HG02623 (cell line): ENCODE measurements around the gene TCERG1L.
"Not testable (repeated sequence)": the region's sequence is repeated elsewhere in the genome, so short reads cannot be mapped to it uniquely, and the experiment has no call there.

Experiments used
- ATAC-seq: cut with Tn5 transposase; IDR thresholded peaks from one replicate; pipeline ENCODE4 v1.9.1; 2021; ENCODE audit warnings: moderate library complexity; ENCODE audit not compliant: unreplicated experiment

Gene TCERG1L

DNA sequence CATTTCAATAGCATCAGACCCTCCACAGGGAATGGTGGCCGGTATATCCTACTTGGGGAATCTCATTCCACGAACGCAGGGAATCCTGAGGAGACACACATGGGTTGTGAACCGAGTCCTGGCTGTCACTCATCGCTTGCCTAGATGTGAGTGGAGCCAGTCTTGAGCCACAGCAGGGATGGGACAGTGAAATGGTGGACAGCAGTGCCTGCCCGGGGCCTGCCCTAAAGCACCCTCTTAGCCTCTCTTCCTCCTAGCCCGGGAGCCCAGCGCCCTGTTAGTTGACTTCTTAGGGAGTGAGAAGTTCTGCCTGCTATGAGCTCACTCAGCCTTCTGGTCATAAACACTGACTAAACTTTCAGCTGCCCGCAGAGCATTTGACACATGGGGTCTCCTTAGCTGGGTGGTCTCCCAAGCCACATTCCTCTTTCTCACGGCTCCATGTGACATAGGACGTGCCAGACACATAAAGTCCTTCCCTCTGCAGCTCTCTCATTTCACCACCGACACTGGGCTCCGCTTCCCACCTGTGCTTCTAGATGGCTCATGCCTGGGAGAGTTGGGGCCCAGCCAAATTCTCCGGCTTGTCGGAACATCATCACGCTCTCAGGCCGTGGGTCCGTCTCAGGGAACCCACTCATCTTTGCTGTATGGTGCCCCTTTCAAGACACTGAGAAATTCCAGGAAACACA is 60.9 kb downstream of the TCERG1L start:
- ATAC-seq = no peak

DNA sequence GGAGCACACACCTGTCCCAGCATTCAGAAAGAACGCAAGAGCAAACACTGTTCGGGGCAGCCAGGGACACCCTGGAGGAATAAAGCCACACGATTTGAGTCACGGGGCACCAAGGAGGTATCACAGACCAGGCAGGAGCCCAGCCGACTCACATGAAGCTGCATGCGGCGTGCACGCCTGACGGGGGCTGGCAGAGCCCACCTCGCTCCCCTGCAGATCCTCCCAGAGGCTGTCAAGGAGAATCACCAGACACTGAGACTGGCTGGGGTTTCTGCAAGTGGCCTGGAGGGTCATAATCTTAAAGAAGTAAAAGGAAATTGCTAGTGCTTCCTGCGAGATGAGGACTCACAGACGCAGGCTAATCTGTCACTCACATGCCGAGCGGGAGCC is 61.6 kb downstream of the TCERG1L start:
- no peak for ATAC-seq

DNA sequence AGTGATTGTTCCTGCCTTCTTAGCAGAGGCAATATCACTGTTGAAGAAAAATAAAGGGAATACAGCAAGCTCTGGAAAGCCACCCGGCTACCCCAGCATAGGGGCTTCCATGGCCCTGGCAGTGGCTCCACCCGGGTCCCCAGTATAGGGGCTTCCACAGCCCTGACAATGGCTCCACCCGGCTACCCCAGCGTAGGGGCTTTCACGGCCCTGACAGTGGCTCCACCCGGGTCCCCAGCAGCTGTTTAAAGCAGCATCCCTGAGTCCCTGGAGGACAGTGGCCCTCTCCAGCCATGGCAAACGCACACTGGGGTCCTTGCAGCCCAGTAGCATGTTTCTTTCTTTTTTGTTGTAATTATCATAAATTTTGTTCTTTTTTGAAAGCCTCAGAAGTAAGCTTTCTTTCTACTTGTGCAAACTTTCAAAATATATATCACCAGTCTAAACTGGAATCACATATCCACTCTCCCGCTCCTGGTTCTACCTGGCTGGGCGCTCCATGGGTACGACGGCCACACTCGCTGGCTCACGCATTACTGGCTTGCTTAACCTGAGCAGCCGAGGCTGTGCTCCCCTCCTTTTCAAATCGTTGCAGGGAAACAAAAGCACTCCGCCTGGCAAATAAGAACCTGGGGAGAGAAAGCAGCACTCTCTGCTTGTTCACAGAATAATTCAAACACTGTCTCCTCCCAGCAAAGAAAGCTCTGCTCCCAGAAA is 62.1 kb downstream of the TCERG1L start:
- no peak for ATAC-seq

DNA sequence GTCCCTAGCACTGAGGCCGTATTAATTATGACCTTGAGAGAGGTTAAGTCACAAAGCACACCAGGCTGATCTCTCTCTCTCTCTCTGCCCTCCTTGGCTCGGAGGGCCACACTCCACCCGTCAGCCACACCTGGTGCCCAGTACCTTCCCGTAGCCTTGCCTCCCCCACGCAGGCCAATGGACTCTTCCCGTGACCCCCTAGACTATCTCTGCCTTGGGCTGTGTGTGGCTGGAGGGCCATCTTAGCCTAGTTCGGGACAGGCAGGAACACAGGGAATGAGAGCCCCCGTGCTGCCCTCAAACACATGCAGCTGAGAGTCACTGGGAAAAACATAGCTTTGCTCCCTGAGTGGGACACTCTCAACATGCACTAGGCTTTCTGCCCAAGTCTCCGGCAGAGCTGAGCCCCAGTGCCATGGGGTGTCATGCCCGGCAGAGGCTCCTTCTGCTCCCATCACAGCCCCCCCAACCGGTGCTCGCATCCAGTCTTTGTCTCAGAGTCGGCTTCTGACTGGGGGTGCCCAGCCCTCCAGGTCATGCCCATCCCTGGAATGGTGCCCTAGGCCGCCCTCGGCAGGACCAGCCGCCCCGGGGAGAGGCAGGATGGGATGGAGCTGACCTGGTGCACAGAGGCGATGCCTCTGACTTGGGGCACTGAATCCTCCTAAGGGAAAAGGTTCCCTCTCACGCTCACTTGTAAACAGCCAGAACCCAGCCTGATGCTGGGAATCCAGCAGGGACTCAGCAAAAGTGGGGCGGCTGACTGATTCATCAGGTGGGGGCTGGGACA is 63.0 kb downstream of the TCERG1L start:
- ATAC-seq = no peak

DNA sequence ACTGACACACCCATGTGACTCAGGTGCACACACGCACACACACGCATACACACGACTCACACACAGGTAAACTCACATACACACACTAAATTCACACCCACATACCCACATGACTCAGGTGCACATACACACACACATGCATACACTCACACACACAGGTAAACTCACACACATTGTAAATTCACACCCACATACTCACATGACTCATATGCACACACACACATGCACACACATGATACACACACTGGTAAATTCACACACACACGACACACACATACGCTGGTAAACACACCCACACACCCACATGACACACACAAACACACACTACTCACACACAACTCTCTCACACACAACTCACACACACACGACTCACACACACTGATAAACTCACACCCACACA is 63.6 kb downstream of the TCERG1L start:
- ATAC-seq = no peak

DNA sequence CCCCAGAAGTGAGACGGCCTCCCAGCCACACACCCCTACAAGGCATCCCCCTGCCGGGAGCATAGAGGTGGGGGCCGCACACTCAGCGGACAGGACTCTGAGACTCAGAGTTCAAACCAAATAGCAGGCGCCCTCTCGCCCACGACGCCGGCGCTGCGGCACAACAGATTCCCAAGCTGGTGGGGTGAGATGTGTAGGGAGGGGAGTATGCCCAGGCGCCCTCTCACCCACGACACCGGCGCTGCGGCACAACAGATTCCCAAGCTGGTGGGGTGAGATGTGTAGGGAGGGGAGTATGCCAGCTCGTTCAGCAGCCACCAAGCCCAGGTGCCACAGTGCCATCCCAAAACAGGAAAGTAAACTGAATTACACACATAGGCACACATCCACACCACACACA is 64.7 kb downstream of the TCERG1L start:
- no peak for ATAC-seq

DNA sequence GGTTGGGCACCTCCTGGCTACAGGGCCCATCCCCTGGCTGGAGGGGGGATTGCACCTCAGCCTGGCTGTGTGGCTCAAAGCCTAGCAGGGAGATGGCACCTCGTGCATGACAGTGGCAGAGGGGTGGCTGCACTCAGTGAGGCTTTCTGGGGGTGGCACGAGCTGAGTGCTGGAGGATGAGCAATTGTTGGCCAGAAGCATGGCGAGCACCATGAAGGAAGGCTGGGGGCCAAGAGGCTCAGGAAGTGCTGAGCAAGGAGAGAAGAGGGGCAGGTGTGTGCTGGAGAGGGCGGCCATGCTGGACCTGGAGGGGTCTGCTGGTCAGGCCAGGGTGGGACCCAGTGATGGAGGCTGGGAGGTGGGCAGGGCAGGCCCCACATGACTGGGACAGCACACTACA is 65.4 kb downstream of the TCERG1L start:
- ATAC-seq = no peak

DNA sequence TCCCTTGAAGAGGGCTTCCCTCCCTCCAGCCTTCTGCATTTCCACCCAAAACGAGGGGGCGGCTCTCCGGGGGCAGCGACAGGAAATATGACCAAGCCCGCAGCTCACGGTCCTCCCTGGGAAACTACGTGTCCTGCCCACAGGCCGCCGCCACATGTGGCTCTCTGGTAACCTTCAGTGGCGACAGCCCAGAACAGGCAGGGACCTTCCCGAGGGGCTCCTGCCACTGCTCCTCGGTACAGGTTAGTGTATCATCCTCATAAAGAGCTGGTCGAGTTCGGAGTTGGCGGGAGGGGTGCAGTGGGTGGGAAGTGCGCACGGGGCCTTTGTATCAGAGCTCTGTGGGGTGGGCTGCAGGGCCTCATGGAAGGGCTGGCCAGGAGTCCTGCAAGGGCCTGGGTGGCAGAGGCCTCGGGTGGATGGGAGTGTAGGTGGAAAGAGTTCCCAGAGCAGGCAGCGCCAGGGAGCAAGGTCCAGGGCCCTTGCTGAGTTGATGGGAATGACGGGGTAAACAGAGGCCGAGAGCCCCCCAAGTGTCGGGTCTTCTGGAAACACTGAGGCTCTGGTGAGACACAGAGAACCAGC is 66.0 kb downstream of the TCERG1L start:
- ATAC-seq = no peak

DNA sequence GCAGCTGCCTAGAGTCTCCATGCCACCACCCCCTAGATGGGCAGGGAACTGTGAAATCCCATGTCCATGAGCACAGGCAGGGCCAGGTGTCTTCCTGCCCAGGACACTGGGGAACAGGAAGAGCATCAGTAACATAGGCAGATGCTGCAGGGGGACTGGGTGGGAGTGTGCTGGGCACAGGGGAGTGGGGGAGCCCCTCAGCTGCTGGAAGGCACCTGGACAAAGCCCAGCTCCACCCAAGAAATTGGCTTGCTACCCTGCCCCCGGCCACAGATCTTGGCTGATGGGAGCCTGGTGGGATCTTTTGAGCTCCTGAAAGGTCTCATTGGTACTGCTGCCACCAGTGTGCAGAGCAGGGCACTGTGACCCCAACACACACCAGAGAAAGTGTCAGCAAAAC is 66.7 kb downstream of the TCERG1L start:
- no peak for ATAC-seq

DNA sequence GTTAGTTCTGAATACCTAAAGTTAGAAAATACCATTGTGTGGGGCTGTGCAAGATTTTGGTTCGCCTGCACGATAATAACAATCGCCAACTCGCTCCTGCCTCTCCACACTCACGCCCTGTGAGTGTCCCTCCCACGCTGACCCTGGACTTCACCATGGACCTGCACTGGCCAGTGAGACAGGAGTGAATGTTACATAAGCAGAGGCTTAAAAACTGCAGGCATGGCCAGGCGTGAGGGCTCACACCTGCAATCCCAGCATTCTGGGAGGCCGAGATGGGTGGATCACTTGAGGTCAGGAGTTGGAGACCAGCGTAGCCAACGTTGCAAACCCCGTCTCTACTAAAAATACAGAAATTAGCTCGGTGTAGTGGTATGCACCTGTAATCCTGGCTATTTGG is 68.4 kb downstream of the TCERG1L start:
- ATAC-seq = no peak

DNA sequence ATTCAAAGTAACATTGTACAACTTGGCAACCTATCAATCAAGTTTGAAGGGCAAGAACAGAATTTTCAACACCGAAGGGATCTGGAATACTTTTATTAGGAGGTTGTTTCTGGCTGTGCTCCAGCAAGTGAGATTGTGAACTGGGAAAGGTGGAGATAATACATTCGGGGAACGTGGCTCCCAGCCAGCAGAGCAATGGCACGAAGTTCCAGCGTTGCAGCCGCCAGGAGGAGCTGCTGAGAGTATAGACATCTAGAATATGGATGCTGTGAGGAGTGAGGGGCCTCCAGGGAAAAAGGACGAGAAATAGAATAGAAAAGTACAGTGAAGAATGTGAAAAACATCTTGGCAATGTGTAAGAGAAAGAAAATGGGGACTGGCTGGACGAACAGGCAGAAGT is 69.5 kb downstream of the TCERG1L start:
- ATAC-seq = no peak

DNA sequence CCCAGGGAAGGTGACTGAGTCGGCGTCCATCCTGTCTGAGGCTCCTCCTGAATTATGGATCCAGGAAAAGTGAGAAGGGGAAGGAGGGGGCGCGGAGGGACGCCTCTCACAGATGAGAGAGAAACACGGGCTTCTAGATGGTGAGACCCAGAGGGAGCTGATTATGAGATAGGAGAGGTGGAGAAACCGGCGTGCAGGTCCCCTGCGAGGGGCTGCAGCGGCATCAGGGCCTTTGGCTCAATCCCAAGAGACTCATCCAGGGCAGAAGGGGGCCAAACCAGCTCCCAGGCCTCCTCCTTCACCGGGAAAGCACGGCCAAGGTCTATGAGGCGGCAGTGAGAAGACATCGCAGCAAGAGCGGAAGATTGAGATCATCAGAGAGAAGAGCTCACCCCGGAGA is 70.8 kb downstream of the TCERG1L start:
- ATAC-seq = no peak

DNA sequence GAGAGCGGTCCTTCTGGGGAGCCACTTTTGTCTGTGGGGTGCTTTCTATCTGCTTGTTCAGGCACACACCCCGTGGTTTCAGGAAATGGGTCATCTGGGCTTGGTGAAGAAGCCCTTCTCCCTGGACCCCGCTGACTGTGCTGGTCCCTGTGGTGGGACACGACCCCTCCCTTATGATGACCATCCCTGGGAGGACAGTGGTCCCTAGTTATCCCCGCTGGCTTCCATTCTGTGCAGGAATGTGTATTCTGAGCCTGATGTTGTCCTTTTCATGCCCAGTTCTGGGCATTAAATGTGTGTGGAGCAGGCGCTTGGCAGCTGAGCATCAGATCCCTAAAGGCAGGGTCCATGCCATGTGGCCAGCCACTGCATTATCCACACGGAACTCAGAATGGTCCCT is 71.6 kb downstream of the TCERG1L start:
- ATAC-seq = no peak

DNA sequence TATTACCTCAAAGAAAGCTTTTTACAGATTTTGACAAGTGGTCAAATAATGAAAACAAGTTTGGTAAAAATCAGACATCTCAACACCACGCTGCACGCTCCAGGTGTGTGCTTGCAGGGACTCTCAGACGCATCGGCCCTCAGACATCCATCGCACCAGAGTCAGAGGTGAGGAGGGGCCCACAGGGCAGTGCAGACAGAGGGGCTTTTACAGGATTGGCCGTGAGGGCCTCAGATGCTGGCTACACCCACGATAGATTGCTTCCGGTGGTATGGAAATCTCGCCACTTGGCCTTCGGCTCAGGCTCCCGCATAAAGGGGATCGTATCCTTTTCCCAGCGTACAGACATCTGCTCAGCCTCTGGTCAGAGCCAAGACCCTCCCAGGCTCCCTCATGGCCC is 72.1 kb downstream of the TCERG1L start:
- no peak for ATAC-seq

DNA sequence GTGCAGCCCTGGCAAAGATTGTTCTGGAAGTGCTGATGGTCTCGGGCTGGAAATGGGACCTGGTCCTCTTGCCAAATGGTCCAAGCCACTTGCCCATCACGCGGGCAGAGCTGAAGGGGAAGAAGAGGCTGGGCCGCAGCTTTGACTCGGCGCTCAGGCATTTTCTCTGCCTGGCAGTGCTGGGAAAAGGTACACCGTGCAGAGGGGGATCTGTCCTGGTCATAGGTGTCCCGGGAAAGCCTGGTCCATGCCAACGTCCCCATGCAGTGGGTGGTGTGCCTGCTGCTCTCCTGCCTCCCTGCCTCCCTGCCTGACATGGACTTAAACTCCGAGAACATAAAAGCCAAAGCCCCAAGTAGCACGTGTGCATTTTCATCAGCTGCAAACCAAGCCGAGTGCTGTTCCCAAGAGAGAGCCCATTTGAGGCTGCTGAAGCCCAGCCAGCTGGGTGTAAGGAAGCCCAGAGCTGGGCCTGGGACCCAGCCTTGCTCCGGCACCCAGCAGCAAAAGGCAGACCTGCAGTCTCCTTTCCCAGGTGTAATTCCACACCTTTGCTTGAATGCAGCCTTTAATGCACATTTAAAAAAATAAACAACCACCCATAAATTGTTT is 72.7 kb downstream of the TCERG1L start:
- ATAC-seq = no peak

DNA sequence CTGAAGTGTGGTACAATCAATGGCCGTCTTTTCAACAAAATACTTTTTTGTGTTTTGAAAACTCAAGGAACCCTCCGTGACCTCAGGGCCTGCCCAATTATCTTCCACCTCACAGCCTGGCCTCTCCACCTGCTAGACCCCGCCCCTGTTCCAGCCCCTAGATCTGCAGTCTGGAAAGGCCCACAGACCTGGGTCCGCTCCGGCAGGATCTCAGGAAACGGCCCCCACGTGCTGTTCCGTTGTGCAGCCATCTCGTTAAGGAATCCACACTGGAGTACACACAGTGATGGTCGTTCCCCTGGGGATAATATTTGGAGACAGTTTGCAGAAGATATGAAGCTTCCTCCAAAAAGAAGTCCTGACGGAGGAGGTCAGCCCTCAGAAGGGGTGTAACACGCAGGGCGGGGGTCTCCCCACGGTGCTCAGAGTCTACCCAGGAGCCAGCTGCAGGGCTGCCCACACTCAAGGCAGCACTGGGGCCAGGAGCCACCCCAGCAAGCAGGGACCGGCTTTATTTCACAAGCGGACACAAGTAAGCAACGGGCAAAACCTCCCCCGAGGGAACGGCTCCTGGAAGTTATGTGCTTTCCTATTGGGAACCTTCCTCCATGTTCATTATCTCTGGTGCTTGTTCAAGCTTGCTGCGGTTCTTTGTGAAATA is 73.4 kb downstream of the TCERG1L start:
- ATAC-seq = no peak

DNA sequence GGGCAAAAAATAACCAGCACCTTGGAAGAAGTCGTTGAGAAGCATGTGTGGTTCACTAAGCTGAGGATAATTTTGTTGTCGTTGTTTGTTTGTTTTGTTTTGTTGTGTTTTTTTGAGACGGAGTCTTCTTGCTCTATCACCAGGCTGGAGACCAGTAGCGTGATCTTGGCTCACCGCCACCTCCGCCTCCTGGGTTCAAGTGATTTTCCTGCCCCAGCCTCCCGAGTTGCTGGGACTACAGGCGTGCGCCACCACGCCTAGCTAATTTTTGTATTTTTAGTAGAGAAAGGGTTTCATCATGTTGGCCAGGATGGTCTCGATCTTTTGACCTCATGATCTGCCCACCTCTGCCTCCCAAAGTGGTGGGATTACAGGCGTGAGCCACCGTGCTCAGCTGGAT is 76.9 kb downstream of the TCERG1L start:
- not testable (repeated sequence) for ATAC-seq

DNA sequence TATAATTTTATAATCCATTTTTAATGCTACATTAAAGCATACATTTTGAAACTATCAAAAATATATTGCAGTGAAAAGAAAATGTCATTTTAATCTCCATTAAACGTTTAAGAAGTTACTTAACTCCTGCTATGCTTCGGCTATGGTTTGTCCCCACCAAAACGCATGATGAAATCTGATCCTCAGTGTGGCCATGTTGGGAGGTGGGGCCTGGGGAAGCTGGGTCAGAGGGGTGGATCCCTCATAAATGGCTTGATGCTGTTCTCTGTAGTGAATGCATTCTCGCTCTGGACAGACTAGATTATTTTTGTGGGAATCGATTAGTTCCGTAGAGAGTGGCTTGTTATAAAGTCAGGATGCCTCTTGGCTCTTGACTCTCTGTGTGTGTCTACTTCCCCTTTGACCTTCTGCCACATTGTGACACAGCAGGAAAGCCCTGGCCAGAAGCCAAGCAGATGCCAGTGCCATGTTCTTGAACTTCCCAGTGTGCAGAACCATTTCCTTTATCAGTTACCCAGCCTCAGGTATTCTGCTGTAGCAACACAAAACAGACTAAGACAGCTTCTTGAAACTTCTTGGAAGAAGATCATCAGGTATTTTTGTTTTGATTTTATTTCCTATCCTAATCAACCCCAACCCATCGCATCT is 77.8 kb downstream of the TCERG1L start:
- ATAC-seq = no peak

DNA sequence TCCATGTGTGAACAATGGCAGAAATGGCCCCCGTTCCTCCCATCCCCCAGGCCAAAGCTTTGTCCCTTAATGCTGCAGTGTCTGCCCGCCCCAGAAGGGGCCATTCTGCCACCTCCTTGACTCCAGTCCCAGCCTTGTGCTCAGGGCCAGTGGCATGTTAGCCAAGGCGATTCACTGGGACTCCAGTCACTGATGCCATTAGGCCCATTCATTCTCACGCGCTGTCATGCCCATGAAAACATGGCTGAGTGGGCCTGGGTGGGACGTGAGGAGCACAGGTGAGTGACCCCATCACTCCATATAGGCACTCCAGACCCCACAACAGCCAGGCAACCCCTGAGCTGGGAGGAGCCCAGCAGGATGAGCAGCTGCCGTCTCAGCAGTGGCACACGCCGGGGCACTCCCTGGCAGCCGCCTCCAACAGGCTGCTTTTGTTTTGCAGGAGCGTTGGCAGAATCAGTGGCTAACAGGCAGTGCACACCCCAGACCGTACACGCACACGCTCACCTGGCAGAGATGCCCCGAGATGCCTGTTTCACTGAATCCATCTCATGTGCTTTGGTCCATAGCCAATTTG is 79.5 kb downstream of the TCERG1L start:
- ATAC-seq = no peak
